Adrenal gland (tissue), 5 donors: ENCODE measurements around the gene CREBBP.

Experiments used
- POLR2A ChIP-seq, 2 donors: fragments of 450-650 bp; IDR thresholded peaks; one replicate each; pipeline ENCODE4 v1.6.1; 2017; ENCODE audit warnings: antibody characterized with exemption in 2 of 2, mild to moderate bottlenecking in 2 of 2, moderate library complexity in 1 of 2
- TF ChIP-seq, protein P1 (sequence below), 6 experiments: fragments of 450-650 bp in 4 of 6; fragments of 200-600 bp in 2 of 6; sonication (generic) in 1 of 6; IDR thresholded peaks; 1 replicate in 5 of 6; 2 replicates in 1 of 6; pipeline versions ENCODE4 v1.5.1 to v1.8.0; 2016 to 2021; ENCODE audit warnings: antibody characterized with exemption in 6 of 6, mild to moderate bottlenecking in 2 of 6, moderate library complexity in 1 of 6
- donor health status: DM: no; HTN: no; CAD: no.

DNA sequence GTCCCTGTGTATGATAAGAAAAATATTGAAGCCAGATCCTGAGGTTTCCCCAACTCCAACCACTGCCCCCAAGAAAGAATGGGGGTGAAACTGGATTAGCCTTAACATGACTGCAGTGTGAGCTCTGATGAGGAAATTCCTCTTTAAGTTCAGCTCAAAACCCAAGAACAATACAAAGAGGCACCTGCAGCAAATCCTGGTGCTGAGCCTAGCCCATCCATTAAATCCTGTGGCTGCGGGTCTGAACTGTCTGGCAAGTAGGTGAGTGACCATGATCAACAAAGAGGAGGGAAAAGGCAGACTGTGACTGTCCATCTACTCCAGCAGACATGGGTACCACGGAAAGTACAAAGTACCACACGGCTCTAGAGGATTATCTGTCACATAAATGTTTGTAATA lies 64.2 kb downstream of the CREBBP start:
- TF ChIP-seq, protein P1, sequence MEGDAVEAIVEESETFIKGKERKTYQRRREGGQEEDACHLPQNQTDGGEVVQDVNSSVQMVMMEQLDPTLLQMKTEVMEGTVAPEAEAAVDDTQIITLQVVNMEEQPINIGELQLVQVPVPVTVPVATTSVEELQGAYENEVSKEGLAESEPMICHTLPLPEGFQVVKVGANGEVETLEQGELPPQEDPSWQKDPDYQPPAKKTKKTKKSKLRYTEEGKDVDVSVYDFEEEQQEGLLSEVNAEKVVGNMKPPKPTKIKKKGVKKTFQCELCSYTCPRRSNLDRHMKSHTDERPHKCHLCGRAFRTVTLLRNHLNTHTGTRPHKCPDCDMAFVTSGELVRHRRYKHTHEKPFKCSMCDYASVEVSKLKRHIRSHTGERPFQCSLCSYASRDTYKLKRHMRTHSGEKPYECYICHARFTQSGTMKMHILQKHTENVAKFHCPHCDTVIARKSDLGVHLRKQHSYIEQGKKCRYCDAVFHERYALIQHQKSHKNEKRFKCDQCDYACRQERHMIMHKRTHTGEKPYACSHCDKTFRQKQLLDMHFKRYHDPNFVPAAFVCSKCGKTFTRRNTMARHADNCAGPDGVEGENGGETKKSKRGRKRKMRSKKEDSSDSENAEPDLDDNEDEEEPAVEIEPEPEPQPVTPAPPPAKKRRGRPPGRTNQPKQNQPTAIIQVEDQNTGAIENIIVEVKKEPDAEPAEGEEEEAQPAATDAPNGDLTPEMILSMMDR (IDR thresholded peaks at IDR 0.05): no peak
- TF ChIP-seq POLR2A (IDR thresholded peaks at IDR 0.05): no peak
